Measurements from ENCODE around the gene MARCHF2. TPM values are rescaled to one million over a fixed set of nuclear protein-coding genes. Genes with fewer than 3 reads are reported as not detected.

The MARCHF2 gene
- total RNA-seq, 6 experiments from 2014 or later: 22.5 to 146 (median 32.3) TPM

DNA sequence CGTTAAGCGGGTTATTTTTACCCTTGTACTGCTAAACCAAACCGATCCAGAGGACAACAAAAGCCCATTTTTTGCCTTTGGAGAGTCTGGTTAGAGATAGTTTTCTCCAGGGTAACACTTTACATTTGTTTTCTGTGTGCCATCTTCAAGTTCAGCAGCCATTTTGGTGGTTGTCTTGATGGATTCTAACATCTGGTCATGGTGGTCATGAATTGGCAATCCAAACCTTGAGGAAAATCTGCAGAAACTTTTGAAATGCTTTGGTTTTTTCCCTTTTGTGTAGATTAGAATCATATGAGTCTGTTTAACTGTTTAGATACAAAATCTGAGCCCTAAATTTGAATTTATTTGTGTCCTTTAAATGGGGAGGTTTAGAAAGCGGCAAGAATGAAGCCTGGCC is 48.3 kb downstream of the MARCHF2 start:
- Histone ChIP-seq H3K27me3 (no peaks in the 10 kb centered on the region), H3K4me3 (no peak overlapping the region), H3K9me3 (no peaks in the 10 kb centered on the region), H3K4me1 (peaks cover 0 to 41% (median 15%) of the 10 kb centered on the region in 4 donors), H3K36me3 (peaks cover 0 to 47% (median 21%) of the 10 kb centered on the region in 4 donors), H3K27ac (no peak overlapping the region)
- TF ChIP-seq, protein P1, sequence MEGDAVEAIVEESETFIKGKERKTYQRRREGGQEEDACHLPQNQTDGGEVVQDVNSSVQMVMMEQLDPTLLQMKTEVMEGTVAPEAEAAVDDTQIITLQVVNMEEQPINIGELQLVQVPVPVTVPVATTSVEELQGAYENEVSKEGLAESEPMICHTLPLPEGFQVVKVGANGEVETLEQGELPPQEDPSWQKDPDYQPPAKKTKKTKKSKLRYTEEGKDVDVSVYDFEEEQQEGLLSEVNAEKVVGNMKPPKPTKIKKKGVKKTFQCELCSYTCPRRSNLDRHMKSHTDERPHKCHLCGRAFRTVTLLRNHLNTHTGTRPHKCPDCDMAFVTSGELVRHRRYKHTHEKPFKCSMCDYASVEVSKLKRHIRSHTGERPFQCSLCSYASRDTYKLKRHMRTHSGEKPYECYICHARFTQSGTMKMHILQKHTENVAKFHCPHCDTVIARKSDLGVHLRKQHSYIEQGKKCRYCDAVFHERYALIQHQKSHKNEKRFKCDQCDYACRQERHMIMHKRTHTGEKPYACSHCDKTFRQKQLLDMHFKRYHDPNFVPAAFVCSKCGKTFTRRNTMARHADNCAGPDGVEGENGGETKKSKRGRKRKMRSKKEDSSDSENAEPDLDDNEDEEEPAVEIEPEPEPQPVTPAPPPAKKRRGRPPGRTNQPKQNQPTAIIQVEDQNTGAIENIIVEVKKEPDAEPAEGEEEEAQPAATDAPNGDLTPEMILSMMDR (IDR thresholded peaks at IDR 0.05): no peak
- no peak for TF ChIP-seq POLR2A (IDR thresholded peaks at IDR 0.05)
- intact Hi-C loops (cut with DNase I): no loop called here
- WGBS (ENCODE audit: insufficient coverage, low coverage, low lambda C conversion rate, missing lambda C conversion rate): 91% methylated on average over 4 of the region's 4 CpGs
- ATAC-seq: no peak
- no peak for DNase-seq

DNA sequence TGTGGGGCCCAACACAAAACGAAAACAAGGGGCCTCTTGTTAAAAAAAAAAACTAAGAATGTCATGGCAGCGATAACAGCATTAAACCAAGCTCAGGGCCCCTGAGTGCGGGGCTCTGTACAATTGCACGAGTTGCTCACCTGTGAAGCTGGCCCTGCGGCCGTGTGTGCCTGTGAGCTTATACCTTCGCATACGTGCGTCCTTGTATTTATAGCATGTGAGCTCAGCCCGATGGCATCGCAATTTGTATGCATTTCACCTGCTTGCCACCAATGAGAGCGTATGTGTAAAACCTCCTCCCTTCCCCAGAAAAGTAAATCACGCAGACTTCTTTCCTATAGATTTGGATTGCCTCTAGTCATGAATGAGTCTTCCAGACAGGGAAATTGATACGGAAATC is 48.8 kb downstream of the MARCHF2 start:
- no peaks in the 10 kb centered on the region for H3K9me3 ChIP-seq
- no peaks in the 10 kb centered on the region for H3K27me3 ChIP-seq
- H3K4me1 ChIP-seq: peaks cover 0 to 41% (median 15%) of the 10 kb centered on the region in 4 donors
- no peak overlapping the region for H3K4me3 ChIP-seq
- intact Hi-C loops (cut with DNase I): no loop called here
- ATAC-seq (no peak), DNase-seq (no peak)
- TF ChIP-seq, protein P1 (IDR thresholded peaks at IDR 0.05): no peak
- no peak for TF ChIP-seq POLR2A (IDR thresholded peaks at IDR 0.05)
- H3K27ac ChIP-seq: no peak overlapping the region
- whole genome bisulfite sequencing (ENCODE audit: insufficient coverage, low coverage, low lambda C conversion rate, missing lambda C conversion rate): 88% methylated on average over 12 of the region's 14 CpGs
- H3K36me3 ChIP-seq: peaks cover 0 to 47% (median 23%) of the 10 kb centered on the region in 4 donors

DNA sequence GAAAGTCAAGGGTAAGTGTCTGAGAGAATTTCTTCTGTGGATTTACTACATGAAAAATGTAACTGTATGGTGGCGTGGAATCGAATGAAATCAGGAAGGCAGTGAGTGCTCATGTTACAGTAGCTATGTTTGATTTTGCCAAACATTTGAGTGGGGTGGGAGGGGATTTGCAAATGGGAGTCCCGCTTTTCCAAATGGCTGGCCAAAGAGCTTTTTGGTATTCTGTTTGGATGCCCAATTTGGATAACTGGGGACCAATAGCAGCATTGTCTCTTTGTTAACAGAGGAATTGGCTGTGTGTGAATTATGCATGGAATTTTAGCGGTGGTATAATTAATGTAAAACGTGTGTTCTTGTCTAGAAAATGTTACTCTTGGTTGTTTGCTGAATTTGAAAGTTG is 49.5 kb downstream of the MARCHF2 start:
- 79% methylated on average over 5 of the region's 5 CpGs for WGBS (ENCODE audit: insufficient coverage, low coverage, low lambda C conversion rate, missing lambda C conversion rate)
- no peak for TF ChIP-seq POLR2A (IDR thresholded peaks at IDR 0.05)
- TF ChIP-seq, protein P1 (IDR thresholded peaks at IDR 0.05): no peak
- peaks cover 4 to 49% (median 27%) of the 10 kb centered on the region in 4 donors for H3K36me3 ChIP-seq
- no peaks in the 10 kb centered on the region for H3K9me3 ChIP-seq
- DNase-seq: no peak
- no peak for ATAC-seq
- no peak overlapping the region for H3K4me3 ChIP-seq
- no peak overlapping the region for H3K27ac ChIP-seq
- intact Hi-C loops (cut with DNase I): no loop called here
- H3K4me1 ChIP-seq: peaks cover 0 to 34% (median 15%) of the 10 kb centered on the region in 4 donors
- no peaks in the 10 kb centered on the region for H3K27me3 ChIP-seq

DNA sequence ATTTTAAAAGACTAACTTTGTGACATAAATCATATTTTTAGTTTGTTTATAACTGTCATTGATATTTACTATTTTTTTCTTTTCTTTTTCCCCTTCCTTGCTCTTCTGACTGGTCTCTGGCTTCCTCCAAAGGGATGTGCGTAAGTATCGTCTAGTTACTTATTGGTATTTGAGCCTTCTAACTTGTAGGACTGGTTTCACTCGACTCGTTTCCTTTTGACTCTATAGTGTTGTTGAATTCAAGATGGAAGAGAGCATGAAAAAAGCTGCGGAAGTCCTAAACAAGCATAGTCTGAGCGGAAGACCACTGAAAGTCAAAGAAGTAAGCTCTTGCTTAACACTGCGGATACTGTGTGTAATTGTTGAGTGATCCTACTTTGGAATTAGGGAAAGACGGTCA is 50.3 kb downstream of the MARCHF2 start:
- TF ChIP-seq, protein P1 (IDR thresholded peaks at IDR 0.05): no peak
- no peak for TF ChIP-seq POLR2A (IDR thresholded peaks at IDR 0.05)
- Histone ChIP-seq H3K36me3 (peaks cover 4 to 54% (median 32%) of the 10 kb centered on the region in 4 donors), H3K4me3 (no peak overlapping the region), H3K27me3 (no peaks in the 10 kb centered on the region), H3K27ac (no peak overlapping the region), H3K4me1 (peaks cover 0 to 31% (median 13%) of the 10 kb centered on the region in 4 donors), H3K9me3 (no peaks in the 10 kb centered on the region)
- ATAC-seq (no peak), DNase-seq (no peak)
- 84% methylated on average over 8 of the region's 8 CpGs for WGBS (ENCODE audit: insufficient coverage, low coverage, low lambda C conversion rate, missing lambda C conversion rate)
- intact Hi-C loops (cut with DNase I): no loop called here

DNA sequence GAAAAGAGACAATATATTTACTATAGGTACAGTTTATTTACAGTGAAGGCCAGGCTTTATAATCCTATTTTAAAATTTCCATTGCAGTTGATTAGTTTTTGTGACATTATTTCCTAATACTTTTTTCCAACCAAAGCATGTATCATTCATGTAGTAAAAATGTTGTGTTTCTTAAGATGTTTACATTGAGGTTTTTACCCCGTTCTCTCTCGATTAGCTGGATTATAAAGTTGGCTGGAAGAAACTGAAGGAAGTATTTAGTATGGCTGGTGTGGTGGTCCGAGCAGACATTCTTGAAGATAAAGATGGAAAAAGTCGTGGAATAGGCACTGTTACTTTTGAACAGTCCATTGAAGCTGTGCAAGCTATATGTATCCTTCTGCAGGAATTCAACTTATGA is 52.9 kb downstream of the MARCHF2 start:
- 85% methylated on average over 4 of the region's 4 CpGs for WGBS (ENCODE audit: insufficient coverage, low coverage, low lambda C conversion rate, missing lambda C conversion rate)
- Histone ChIP-seq H3K27me3 (no peaks in the 10 kb centered on the region), H3K9me3 (no peaks in the 10 kb centered on the region), H3K4me3 (no peak overlapping the region), H3K27ac (no peak overlapping the region), H3K4me1 (peaks cover 0 to 5% (median 0%) of the 10 kb centered on the region in 4 donors), H3K36me3 (peaks cover 17 to 80% (median 50%) of the 10 kb centered on the region in 4 donors)
- intact Hi-C loops (cut with DNase I): no loop called here
- TF ChIP-seq, protein P1 (IDR thresholded peaks at IDR 0.05): no peak
- no peak for TF ChIP-seq POLR2A (IDR thresholded peaks at IDR 0.05)
- no peak for DNase-seq
- no peak for ATAC-seq
